GM18502 (cell line): Measurements from ENCODE around the gene PTTG1.

Source experiments
- ATAC-seq: cut with Tn5 transposase; IDR thresholded peaks from one replicate; pipeline ENCODE4 v1.9.1; 2021; ENCODE audit warnings: mild to moderate bottlenecking; ENCODE audit not compliant: unreplicated experiment, poor library complexity

The PTTG1 gene

GRCh38 chr5:160450164-160450932 lies 28.7 kb downstream of the PTTG1 start:
- peak; percentile 57 for ATAC-seq

- ATAC-seq: no peak
Observed at GRCh38 chr5:160451281-160451680, 29.6 kb downstream of the PTTG1 start.

GRCh38 chr5:160452036-160452435 lies 30.4 kb downstream of the PTTG1 start:
- ATAC-seq: no peak

GRCh38 chr5:160452795-160453194 lies 31.1 kb downstream of the PTTG1 start:
- no peak for ATAC-seq

- ATAC-seq: no peak
Observed at GRCh38 chr5:160453751-160454150, 32.1 kb downstream of the PTTG1 start.

- no peak for ATAC-seq
Observed at GRCh38 chr5:160455600-160455999, 33.9 kb downstream of the PTTG1 start.

- ATAC-seq: no peak
Observed at GRCh38 chr5:160456480-160457177, 35.0 kb downstream of the PTTG1 start.

GRCh38 chr5:160457252-160457651 lies 35.6 kb downstream of the PTTG1 start:
- ATAC-seq: no peak

- peak; percentile 77 for ATAC-seq
Observed at GRCh38 chr5:160458806-160459800, 37.4 kb downstream of the PTTG1 start.

GRCh38 chr5:160460377-160461049 lies 38.9 kb downstream of the PTTG1 start:
- ATAC-seq: no peak

GRCh38 chr5:160461378-160461777 lies 39.7 kb downstream of the PTTG1 start:
- ATAC-seq: no peak

GRCh38 chr5:160462167-160462566 lies 40.5 kb downstream of the PTTG1 start:
- peak; percentile 33 for ATAC-seq

GRCh38 chr5:160463227-160463626 lies 41.6 kb downstream of the PTTG1 start:
- ATAC-seq: no peak

- no peak for ATAC-seq
Observed at GRCh38 chr5:160463740-160464465, 42.2 kb downstream of the PTTG1 start.

- no peak for ATAC-seq
Observed at GRCh38 chr5:160464466-160464797, 42.8 kb downstream of the PTTG1 start.

- ATAC-seq: no peak
Observed at GRCh38 chr5:160466116-160466515, 44.5 kb downstream of the PTTG1 start.

GRCh38 chr5:160466889-160467554 lies 45.4 kb downstream of the PTTG1 start:
- peak; percentile 7 for ATAC-seq

- ATAC-seq: peak; percentile 89
Observed at GRCh38 chr5:160467555-160468362, 46.1 kb downstream of the PTTG1 start.
